Thymus (tissue), 11 donors: ENCODE data around the gene RAD51B. TPM values are rescaled to one million over a fixed set of nuclear protein-coding genes. Genes with fewer than 3 reads are reported as not detected.
A peak's percentile ranks its signal among the peaks of the same experiment; 100 is the strongest.

Source experiments
- DNase-seq, 9 donors: peaks; one replicate each; pipeline ENCODE4 v3.0.0-alpha.2; 2013; ENCODE audit warnings: low spot score in 9 of 9, low read depth in 6 of 9, missing footprints in 1 of 9
- H3K27ac ChIP-seq, 2 donors: one replicate each; pipeline ENCODE4 v1.5.1; 2013; ENCODE audit warnings: control low read depth in 1 of 2, low read depth in 1 of 2, low read length in 1 of 2, mild to moderate bottlenecking in 1 of 2, moderate library complexity in 1 of 2
- H3K27me3 ChIP-seq, 2 donors: one replicate each; pipeline ENCODE4 v1.5.1; 2013; ENCODE audit warnings: low read length in 1 of 2; ENCODE audit not compliant: control insufficient read depth in 2 of 2, insufficient read depth in 1 of 2
- H3K36me3 ChIP-seq, 2 donors: one replicate each; pipeline ENCODE4 v1.5.1; 2013; ENCODE audit warnings: low read length in 1 of 2, mild to moderate bottlenecking in 1 of 2, moderate library complexity in 1 of 2; ENCODE audit not compliant: control insufficient read depth in 2 of 2, insufficient read depth in 2 of 2
- H3K4me1 ChIP-seq, 2 donors: one replicate each; pipeline ENCODE4 v1.5.1; 2013; ENCODE audit warnings: low read length in 2 of 2; ENCODE audit not compliant: control insufficient read depth in 2 of 2, insufficient read depth in 2 of 2
- H3K4me3 ChIP-seq, 2 donors: one replicate each; pipeline ENCODE4 v1.5.1; 2013; ENCODE audit warnings: low read length in 2 of 2, control low read depth in 1 of 2, mild to moderate bottlenecking in 1 of 2
- H3K9me3 ChIP-seq, 2 donors: one replicate each; pipeline ENCODE4 v1.5.1; 2013; ENCODE audit warnings: low read length in 1 of 2, mild to moderate bottlenecking in 1 of 2; ENCODE audit not compliant: control insufficient read depth in 2 of 2, insufficient read depth in 1 of 2
- WGBS: extraction: QIAGEN DNeasy Blood & Tissue Kit; methylation state at CpG from one replicate; pipeline ENCODE4 v1.1.7; 2013; 5-methylcytosine and 5-hydroxymethylcytosine counted together
- polyA plus RNA-seq: library from polyadenylated mRNA; stranded (reverse); fragments of 200-250 nt; gene quantifications from one replicate; pipeline ENCODE4 v1.2.3, GENCODE V29; 2013
- total RNA-seq: library from RNA; stranded (reverse); fragments of 120-200 nt; gene quantifications from one replicate; pipeline ENCODE4 v1.2.4, GENCODE V29; 2013
- donor health status: healthy.

RAD51B gene
- total and polyA plus RNA-seq, 2 donors: 7.8 to 17.8 TPM

GRCh38 chr14:68513838-68514607 lies 694.4 kb downstream of the RAD51B start:
- WGBS: 82% methylated on average over 12 of the region's 12 CpGs
- Histone ChIP-seq H3K27ac (peak overlapping the region; percentile 53 to 68), H3K4me1 (peaks cover 14 to 49% of the 10 kb centered on the region in 2 donors)

GRCh38 chr14:68514608-68515194 lies 695.1 kb downstream of the RAD51B start:
- Histone ChIP-seq H3K27ac (peak overlapping the region; percentile 68 to 74), H3K9me3 (no peaks in the 10 kb centered on the region), H3K36me3 (no peaks in the 10 kb centered on the region), H3K4me3 (no peak overlapping the region), H3K27me3 (no peaks in the 10 kb centered on the region), H3K4me1 (peaks cover 20 to 51% of the 10 kb centered on the region in 2 donors)
- 90% methylated on average over 4 of the region's 4 CpGs for WGBS
- DNase-seq: no peak

More at GRCh38 chr14:68513838-68514607, 694.4 kb downstream of the RAD51B start:
- peak in 1 of 9 donors; percentile 31 for DNase-seq
- Histone ChIP-seq H3K27me3 (no peaks in the 10 kb centered on the region), H3K36me3 (no peaks in the 10 kb centered on the region), H3K4me3 (no peak overlapping the region), H3K9me3 (no peaks in the 10 kb centered on the region)

GRCh38 chr14:68516342-68516741 lies 696.8 kb downstream of the RAD51B start:
- H3K27ac ChIP-seq: no peak overlapping the region
- no peaks in the 10 kb centered on the region for H3K36me3 ChIP-seq
- no peaks in the 10 kb centered on the region for H3K9me3 ChIP-seq
- no peak for DNase-seq
- peaks cover 20 to 52% of the 10 kb centered on the region in 2 donors for H3K4me1 ChIP-seq
- H3K27me3 ChIP-seq: no peaks in the 10 kb centered on the region
- no peak overlapping the region for H3K4me3 ChIP-seq
- WGBS: 92% methylated on average over 4 of the region's 4 CpGs

- Histone ChIP-seq H3K27me3 (no peaks in the 10 kb centered on the region), H3K4me3 (no peak overlapping the region), H3K36me3 (no peaks in the 10 kb centered on the region), H3K27ac (peak overlapping the region; percentile 48 to 60), H3K9me3 (no peaks in the 10 kb centered on the region), H3K4me1 (peaks cover 17 to 57% of the 10 kb centered on the region in 2 donors)
- no peak for DNase-seq
- 91% methylated on average over 8 of the region's 8 CpGs for WGBS
Observed at GRCh38 chr14:68518166-68518565, 698.6 kb downstream of the RAD51B start.

- H3K4me3 ChIP-seq: no peak overlapping the region
- H3K27me3 ChIP-seq: no peaks in the 10 kb centered on the region
- H3K27ac ChIP-seq: peak overlapping the region; percentile 74 to 80
- no peak for DNase-seq
- no peaks in the 10 kb centered on the region for H3K36me3 ChIP-seq
- peaks cover 11 to 50% of the 10 kb centered on the region in 2 donors for H3K4me1 ChIP-seq
- 95% methylated on average over 7 of the region's 7 CpGs for WGBS
- H3K9me3 ChIP-seq: no peaks in the 10 kb centered on the region
Observed at GRCh38 chr14:68518761-68519670, 699.4 kb downstream of the RAD51B start.

- H3K27me3 ChIP-seq: no peaks in the 10 kb centered on the region
- H3K27ac ChIP-seq: peak overlapping the region; percentile 74 to 80
- WGBS: 64% methylated on average over 5 of the region's 5 CpGs
- H3K36me3 ChIP-seq: no peaks in the 10 kb centered on the region
- peaks cover 0 to under 1% of the 10 kb centered on the region in 2 donors for H3K9me3 ChIP-seq
- peaks cover 11 to 44% of the 10 kb centered on the region in 2 donors for H3K4me1 ChIP-seq
- H3K4me3 ChIP-seq: no peak overlapping the region
- DNase-seq: peak in 3 of 9 donors; percentile 22 to 55 (median 32)
Observed at GRCh38 chr14:68519671-68520187, 700.1 kb downstream of the RAD51B start.

- Histone ChIP-seq H3K27ac (peak overlapping the region; percentile 21 to 73), H3K4me1 (peaks cover 11 to 44% of the 10 kb centered on the region in 2 donors), H3K9me3 (peaks cover 0 to 4% of the 10 kb centered on the region in 2 donors), H3K27me3 (no peaks in the 10 kb centered on the region), H3K4me3 (no peak overlapping the region), H3K36me3 (no peaks in the 10 kb centered on the region)
- 94% methylated on average over 5 of the region's 5 CpGs for WGBS
- DNase-seq: no peak
Observed at GRCh38 chr14:68520637-68521556, 701.3 kb downstream of the RAD51B start.

GRCh38 chr14:68521557-68521901 lies 702.0 kb downstream of the RAD51B start:
- Histone ChIP-seq H3K27ac (peak overlapping the region; percentile 69 to 73), H3K4me1 (peaks cover 11 to 44% of the 10 kb centered on the region in 2 donors), H3K4me3 (no peak overlapping the region), H3K9me3 (peaks cover 0 to 4% of the 10 kb centered on the region in 2 donors), H3K36me3 (no peaks in the 10 kb centered on the region), H3K27me3 (no peaks in the 10 kb centered on the region)
- WGBS: 93% methylated on average over 1 of the region's 1 CpG
- DNase-seq: no peak
